ENCODE data around the gene STK4.
"Not testable (repeated sequence)": the region's sequence is repeated elsewhere in the genome, so short reads cannot be mapped to it uniquely, and the experiment has no call there.

STK4 gene

DNA sequence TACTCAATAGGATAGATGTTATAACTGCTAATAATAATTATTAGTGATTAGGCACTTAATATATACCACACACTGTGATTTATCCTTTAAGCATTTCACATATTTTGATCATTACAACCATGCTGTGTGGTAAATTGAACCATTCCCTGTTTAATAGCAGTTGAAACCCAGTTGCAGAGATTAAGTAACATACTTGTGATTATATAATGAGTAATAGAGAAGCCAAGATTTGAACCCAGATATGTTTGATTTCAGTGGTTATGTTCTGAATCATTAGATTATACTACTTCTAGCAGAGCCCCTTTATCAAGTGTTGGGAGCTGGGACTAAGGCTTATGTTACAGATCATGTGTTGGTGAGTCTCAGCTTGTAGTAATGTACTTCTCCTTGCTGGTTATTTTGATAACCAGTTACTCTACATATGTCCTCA lies 44.1 kb downstream of the STK4 start:
- Mint-ChIP-seq H3K27me3 (ENCODE audit: low read depth, poor library complexity) (no peaks in the 10 kb centered on the region), H3K4me1 (no peaks in the 10 kb centered on the region), H3K4me3 (no peak overlapping the region), H3K27ac (no peak overlapping the region), H3K9me3 (no peaks in the 10 kb centered on the region), H3K36me3 (ENCODE audit: low read depth) (peaks cover 42% of the 10 kb centered on the region)
- TF ChIP-seq, protein P1, sequence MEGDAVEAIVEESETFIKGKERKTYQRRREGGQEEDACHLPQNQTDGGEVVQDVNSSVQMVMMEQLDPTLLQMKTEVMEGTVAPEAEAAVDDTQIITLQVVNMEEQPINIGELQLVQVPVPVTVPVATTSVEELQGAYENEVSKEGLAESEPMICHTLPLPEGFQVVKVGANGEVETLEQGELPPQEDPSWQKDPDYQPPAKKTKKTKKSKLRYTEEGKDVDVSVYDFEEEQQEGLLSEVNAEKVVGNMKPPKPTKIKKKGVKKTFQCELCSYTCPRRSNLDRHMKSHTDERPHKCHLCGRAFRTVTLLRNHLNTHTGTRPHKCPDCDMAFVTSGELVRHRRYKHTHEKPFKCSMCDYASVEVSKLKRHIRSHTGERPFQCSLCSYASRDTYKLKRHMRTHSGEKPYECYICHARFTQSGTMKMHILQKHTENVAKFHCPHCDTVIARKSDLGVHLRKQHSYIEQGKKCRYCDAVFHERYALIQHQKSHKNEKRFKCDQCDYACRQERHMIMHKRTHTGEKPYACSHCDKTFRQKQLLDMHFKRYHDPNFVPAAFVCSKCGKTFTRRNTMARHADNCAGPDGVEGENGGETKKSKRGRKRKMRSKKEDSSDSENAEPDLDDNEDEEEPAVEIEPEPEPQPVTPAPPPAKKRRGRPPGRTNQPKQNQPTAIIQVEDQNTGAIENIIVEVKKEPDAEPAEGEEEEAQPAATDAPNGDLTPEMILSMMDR (IDR thresholded peaks at IDR 0.05), result no peak
- DNase-seq, result no peak

DNA sequence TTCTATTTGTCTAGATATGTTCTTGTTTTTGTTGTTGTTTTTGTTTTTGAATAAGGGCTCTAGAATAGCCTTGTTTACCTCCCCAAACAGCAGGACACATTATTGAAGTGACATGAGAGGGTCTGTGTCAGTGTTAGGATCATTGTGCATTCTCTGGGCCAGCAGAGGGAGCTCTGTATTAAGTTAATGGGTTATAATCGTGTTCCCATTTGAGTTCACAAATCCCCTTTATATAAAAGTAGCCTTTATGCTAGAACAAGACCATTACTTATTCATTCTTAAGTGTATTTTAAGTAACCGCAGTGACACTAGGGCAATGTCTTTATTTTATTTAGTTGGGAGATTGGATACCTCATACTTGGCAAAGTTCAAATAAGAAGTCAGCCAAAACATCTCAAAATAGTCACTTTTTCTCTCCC lies 44.8 kb downstream of the STK4 start:
- DNase-seq, result peak; percentile 49
- no peak overlapping the region for H3K27ac Mint-ChIP-seq
- H3K27me3 Mint-ChIP-seq (ENCODE audit: low read depth, poor library complexity), result no peaks in the 10 kb centered on the region
- no peak overlapping the region for H3K4me3 Mint-ChIP-seq
- H3K36me3 Mint-ChIP-seq (ENCODE audit: low read depth), result peaks cover 37% of the 10 kb centered on the region
- no peaks in the 10 kb centered on the region for H3K9me3 Mint-ChIP-seq
- no peaks in the 10 kb centered on the region for H3K4me1 Mint-ChIP-seq
- TF ChIP-seq, protein P1 (IDR thresholded peaks at IDR 0.05), result peak; percentile 62

DNA sequence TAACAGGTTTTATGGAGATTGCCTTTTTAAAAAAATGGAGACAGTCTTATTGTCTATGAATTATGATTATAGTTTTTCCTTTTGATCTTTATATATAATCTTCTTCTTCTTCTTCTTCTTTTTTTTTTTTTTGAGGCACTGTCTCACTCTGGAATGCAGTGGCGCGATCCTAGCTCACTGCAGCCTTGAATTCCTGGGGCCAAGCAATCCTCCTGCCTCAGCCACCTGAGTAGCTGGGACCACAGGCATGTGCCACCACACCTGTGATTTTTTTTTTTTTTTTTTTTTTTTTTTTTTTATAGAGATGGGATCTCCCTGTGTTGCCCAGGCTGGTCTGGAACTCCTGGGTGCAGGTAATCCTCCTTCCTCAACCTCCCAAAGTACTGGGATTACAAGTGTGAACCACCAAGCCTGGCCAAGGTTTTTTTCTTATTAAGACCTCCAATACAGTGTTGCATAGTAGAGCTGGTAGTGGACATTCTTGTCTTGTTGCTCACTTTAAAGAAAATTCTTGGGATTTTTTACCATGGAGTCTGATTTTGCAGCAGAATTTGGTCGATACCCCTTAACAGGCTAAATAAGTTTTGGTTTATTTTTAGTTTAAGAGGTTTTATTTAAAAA lies 46.5 kb downstream of the STK4 start:
- no peaks in the 10 kb centered on the region for H3K27me3 Mint-ChIP-seq (ENCODE audit: low read depth, poor library complexity)
- no peaks in the 10 kb centered on the region for H3K4me1 Mint-ChIP-seq
- TF ChIP-seq, protein P1 (IDR thresholded peaks at IDR 0.05), result no peak
- no peak overlapping the region for H3K4me3 Mint-ChIP-seq
- no peak overlapping the region for H3K27ac Mint-ChIP-seq
- DNase-seq, result no peak
- H3K36me3 Mint-ChIP-seq (ENCODE audit: low read depth), result peaks cover 23% of the 10 kb centered on the region
- no peaks in the 10 kb centered on the region for H3K9me3 Mint-ChIP-seq

DNA sequence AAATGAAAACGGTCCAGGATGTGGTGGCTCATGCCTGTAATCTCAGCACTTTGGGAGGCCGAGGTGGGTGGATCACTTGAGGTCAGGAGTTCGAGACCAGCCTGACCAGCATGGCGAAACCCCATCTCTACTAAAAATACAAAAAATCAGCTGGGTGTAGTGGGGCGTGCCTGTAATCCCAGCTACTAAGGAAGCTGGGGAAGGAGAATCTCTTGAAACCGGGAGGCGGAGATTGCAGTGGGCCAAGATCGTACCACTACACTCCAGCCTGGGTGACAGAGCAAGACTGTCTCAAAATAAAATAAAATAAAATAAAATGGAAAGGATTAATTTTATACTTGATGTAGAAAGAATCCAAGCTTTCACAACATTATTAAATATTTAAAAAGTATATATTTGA lies 47.8 kb downstream of the STK4 start:
- H3K4me1 Mint-ChIP-seq; H3K9me3 Mint-ChIP-seq; H3K27me3 Mint-ChIP-seq (ENCODE audit: low read depth, poor library complexity); DNase-seq; H3K27ac Mint-ChIP-seq; H3K4me3 Mint-ChIP-seq: not testable (repeated sequence)
- H3K36me3 Mint-ChIP-seq (ENCODE audit: low read depth), result peaks cover 15% of the 10 kb centered on the region

DNA sequence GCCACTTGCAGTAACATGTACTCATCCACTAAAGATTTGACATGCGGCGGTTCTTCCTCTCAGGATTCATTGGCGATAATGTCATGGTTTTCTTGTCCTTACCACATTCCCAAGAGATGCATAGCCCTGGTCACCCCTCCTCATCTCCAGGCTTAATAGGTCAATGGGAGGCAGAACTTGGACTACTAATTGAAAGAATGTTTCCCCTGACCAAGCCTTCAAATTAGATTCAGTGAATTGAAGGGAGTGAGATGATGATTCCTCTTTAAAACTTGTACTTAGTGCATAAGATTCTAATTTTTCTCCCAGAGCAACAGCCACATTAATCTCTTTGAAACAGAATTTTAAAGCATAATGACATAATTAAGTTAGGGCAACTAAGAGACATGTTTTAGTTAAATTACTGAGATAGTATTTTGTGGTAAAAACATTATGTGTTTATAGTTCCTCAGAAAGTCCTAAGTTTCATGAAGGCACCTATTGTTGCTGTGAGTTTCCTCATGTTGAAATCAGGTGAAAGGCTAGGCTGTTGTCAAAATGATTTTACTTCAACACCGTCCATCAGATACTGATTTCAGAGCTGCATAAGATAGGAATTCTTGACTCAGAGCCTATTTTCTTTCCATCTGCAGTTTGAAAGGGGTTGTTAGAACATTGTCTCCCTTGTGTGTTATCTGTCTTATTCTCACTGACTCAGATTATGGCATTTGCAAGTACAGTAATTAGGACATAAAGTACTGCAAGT lies 48.5 kb downstream of the STK4 start:
- Mint-ChIP-seq H3K4me3 (no peak overlapping the region), H3K27ac (no peak overlapping the region), H3K9me3 (no peaks in the 10 kb centered on the region), H3K4me1 (peaks cover 14% of the 10 kb centered on the region), H3K27me3 (ENCODE audit: low read depth, poor library complexity) (no peaks in the 10 kb centered on the region), H3K36me3 (ENCODE audit: low read depth) (peaks cover 15% of the 10 kb centered on the region)
- DNase-seq, result no peak
- TF ChIP-seq, protein P1 (IDR thresholded peaks at IDR 0.05), result no peak

DNA sequence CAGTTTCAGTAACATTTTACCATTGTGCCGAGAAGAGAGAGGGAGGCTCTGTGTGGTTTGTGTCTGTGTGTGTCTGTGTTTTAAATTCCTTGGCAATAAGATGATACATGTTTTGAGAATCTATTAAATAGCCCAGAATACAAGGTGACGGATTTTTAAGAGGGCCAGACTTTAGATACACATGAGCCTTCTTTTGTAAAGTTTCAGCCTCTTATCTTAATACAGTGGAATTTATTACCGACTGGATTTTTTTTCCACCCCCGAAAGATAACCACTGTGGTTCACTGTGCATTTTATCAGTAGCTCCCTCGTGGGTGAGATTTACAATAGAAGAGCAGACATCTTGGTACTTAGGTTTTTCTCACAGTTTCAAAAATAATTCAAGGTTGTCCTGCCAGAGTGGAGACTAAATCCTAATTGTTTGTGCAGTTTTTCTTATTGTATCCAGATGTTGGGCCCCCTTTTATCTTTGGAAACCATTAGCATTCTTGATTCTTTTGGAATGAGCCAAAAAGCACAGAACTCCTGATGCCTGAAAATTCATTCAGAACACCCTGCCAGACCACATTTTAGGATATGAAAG lies 49.9 kb downstream of the STK4 start:
- no peaks in the 10 kb centered on the region for H3K9me3 Mint-ChIP-seq
- H3K27ac Mint-ChIP-seq, result peak overlapping the region; percentile 1
- no peak for DNase-seq
- no peak overlapping the region for H3K4me3 Mint-ChIP-seq
- no peaks in the 10 kb centered on the region for H3K27me3 Mint-ChIP-seq (ENCODE audit: low read depth, poor library complexity)
- peaks cover 21% of the 10 kb centered on the region for H3K4me1 Mint-ChIP-seq
- TF ChIP-seq, protein P1 (IDR thresholded peaks at IDR 0.05), result no peak
- peaks cover 15% of the 10 kb centered on the region for H3K36me3 Mint-ChIP-seq (ENCODE audit: low read depth)
